GM13976 (cell line): ENCODE results near the gene PTGR1.

ENCODE experiments used
- DNase-seq: peaks from one replicate; pipeline ENCODE4 v3.0.0; 2012; ENCODE audit warnings: low spot score
- CTCF ChIP-seq: IDR thresholded peaks from 2 replicates; pipeline ENCODE4 v1.5.1; 2012; ENCODE audit warnings: borderline replicate concordance, mild to moderate bottlenecking; ENCODE audit not compliant: insufficient read depth; ENCODE audit errors: extremely low read depth, missing control alignments, control extremely low read depth
- in situ Hi-C: fragments of 300-500 bp; cut with MboI; formaldehyde crosslinking; loops from one replicate; pipeline ENCODE4 v1.12.0; 2022; ENCODE audit warnings: low sequenced_read_pairs, mixed read lengths, inconsistent platforms; ENCODE audit not compliant: unreplicated experiment

The PTGR1 gene

GRCh38 chr9:111599092-111599954, at the start of gene PTGR1:
TSS of gene PTGR1 (minus strand) at chr9:111599647. CDS start at chr9:111597422, 2,225 bp downstream.
- TF ChIP-seq CTCF: no peak
- peak; percentile 71 for DNase-seq
- in situ Hi-C loops: no loop called here

- no peak for DNase-seq
- in situ Hi-C loops: no loop called here
- TF ChIP-seq CTCF: no peak
Observed at GRCh38 chr9:111649016-111649415, 49.6 kb upstream of the PTGR1 start.

GRCh38 chr9:111648066-111648465, 48.6 kb upstream of the PTGR1 start:
- DNase-seq: no peak
- in situ Hi-C loops: no loop called here
- no peak for TF ChIP-seq CTCF

- no peak for TF ChIP-seq CTCF
- in situ Hi-C loops: no loop called here
- DNase-seq: no peak
Observed at GRCh38 chr9:111646417-111646816, 47.0 kb upstream of the PTGR1 start.

- DNase-seq: no peak
- in situ Hi-C loops: no loop called here
- no peak for TF ChIP-seq CTCF
Observed at GRCh38 chr9:111645806-111646205, 46.4 kb upstream of the PTGR1 start.

GRCh38 chr9:111644195-111644772, 44.8 kb upstream of the PTGR1 start:
- in situ Hi-C loops: no loop called here
- DNase-seq: no peak
- no peak for TF ChIP-seq CTCF
